GM12891 (cell line): ENCODE results near the gene CCDC158.

Source experiments
- DNase-seq: peaks from one replicate; pipeline ENCODE4 v3.0.0; 2011; ENCODE audit warnings: low spot score; ENCODE audit not compliant: insufficient read length
- FAIRE-seq: peaks from 2 replicates; lab custom pipeline; 2011; peaks lifted over from hg19 to GRCh38; lab: Jason Lieb, UNC
- PAX5 ChIP-seq: IDR thresholded peaks from 2 replicates; pipeline ENCODE4 v1.6.1; 2011; ENCODE audit warnings: low read length, moderate library complexity, mild to moderate bottlenecking; ENCODE audit not compliant: insufficient read depth, severe bottlenecking
- POLR2A ChIP-seq: IDR thresholded peaks from 2 replicates; pipeline ENCODE4 v1.6.1; 2011; ENCODE audit warnings: low read depth, low read length, control low read depth
- POLR2AphosphoS5 ChIP-seq: IDR thresholded peaks from 2 replicates; pipeline ENCODE4 v1.6.1; 2011; ENCODE audit warnings: low read depth, low read length, control low read depth
- POU2F2 ChIP-seq: IDR thresholded peaks from 2 replicates; pipeline ENCODE4 v1.6.1; 2011; ENCODE audit warnings: low read depth, mild to moderate bottlenecking, control low read depth, low read length, moderate library complexity
- SPI1 ChIP-seq: IDR thresholded peaks from 2 replicates; pipeline ENCODE4 v1.6.1; 2011; ENCODE audit warnings: low read depth, low read length, control low read depth
- TAF1 ChIP-seq: IDR thresholded peaks from 2 replicates; pipeline ENCODE4 v1.6.1; 2011; ENCODE audit warnings: low read depth, low read length, control low read depth

Gene CCDC158

GRCh38 chr4:76449833-76450232, 28.9 kb upstream of the CCDC158 start:
- TF ChIP-seq SPI1 (no peak), POU2F2 (no peak), TAF1 (no peak), POLR2AphosphoS5 (no peak)
- DNase-seq, result no peak
- no peak for FAIRE-seq

- TF ChIP-seq SPI1 (no peak), POLR2AphosphoS5 (no peak), POU2F2 (no peak), PAX5 (no peak), POLR2A (no peak), TAF1 (no peak)
- DNase-seq, result no peak
- no peak for FAIRE-seq
These were observed 28.4 kb upstream of the CCDC158 start for GRCh38 chr4:76449362-76449767.

DNA sequence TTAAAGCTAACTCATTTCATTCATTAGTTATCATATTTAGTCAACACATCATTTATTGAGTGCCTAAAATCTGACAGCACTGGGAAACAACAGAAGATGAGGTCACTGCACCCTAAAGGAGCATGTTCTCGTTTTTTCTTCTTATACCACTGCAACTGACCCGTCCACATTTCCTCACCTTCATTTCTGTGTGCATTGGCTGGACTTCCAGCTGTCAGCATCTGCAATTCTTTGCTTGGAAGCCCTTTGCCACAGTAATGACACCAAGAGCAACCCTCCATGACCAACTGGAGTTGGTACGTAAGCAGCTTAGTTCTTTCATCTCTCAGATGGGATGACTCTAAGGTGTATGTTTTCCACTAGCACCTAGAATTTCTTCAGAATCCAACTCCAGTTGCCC, 27.3 kb upstream of the CCDC158 start:
- DNase-seq, result no peak
- FAIRE-seq, result no peak
- TF ChIP-seq PAX5 (no peak), POLR2A (no peak), POLR2AphosphoS5 (no peak)

DNA sequence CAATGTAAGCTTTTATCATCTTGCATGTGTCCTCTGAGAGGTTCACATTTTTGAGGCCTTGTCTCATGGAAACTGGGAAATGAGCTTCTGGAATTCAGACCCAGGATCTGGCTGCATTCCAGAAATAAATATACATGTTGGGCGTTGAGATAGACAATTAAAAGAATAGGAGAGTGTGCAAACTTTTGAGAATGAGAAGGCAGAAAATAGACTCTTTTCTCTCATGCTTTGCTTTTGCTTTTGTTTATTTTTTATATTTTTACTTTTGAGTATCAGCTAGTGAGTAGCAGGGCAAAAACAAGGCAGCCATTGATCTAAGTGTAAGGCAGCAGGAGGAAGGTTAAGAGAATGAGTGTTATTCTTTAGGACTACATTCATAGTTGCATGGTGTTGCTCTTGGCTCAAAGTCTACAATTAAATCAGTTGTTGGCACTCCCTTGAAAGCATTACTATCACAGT, 26.5 kb upstream of the CCDC158 start:
- DNase-seq (no peak), FAIRE-seq (no peak)
- TF ChIP-seq PAX5 (no peak), POLR2AphosphoS5 (no peak), POLR2A (no peak), SPI1 (no peak), POU2F2 (no peak), TAF1 (no peak)

GRCh38 chr4:76445911-76446310, 25.0 kb upstream of the CCDC158 start:
- TF ChIP-seq POU2F2, result no peak
- no peak for TF ChIP-seq POLR2A
- no peak for TF ChIP-seq TAF1
- TF ChIP-seq PAX5, result no peak
- TF ChIP-seq SPI1, result no peak
- TF ChIP-seq POLR2AphosphoS5, result no peak
- DNase-seq (no peak), FAIRE-seq (no peak)

DNA sequence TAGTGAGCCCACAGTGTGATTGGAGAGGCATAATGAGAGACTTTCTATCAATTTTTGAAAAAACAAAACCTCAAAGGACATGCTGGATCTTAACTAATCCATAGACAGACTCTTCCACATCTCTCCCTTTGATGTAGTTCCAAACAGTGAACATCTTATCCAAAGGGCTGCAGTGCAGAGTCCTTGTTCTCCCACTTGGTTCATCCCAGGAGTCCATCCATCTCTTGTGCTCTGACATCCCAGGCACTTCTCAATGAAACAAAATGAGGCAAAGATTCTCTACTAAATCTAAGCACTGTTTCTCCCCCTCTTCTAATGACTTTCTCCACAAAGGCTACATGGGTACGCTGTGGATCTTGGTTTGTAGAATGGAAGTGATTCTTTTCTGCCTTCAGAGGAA, 22.4 kb upstream of the CCDC158 start:
- DNase-seq, result no peak
- TF ChIP-seq POU2F2, result no peak
- TF ChIP-seq SPI1, result no peak
- TF ChIP-seq POLR2A, result no peak
- no peak for FAIRE-seq

DNA sequence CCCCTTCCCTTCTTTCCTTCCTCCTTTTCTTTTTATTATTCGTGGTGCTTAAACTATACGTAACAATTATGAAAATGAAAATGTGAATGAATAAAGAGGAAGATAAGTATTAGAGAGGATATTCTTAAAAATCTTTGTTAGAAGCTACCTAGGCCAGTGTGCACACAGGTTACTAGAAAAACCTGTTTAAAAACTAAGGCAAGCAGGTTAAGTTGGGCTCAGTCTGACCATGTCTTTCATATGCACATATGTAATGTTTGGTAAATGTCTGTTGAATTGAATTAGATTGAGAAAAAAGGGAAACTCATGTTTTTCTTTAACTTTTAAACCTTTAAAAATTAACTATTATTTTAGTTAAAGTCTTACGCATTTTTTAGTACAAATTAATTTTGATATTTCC, 21.9 kb upstream of the CCDC158 start:
- TF ChIP-seq SPI1 (no peak), TAF1 (no peak), PAX5 (no peak), POU2F2 (no peak), POLR2A (no peak)
- FAIRE-seq, result no peak
- DNase-seq, result no peak

- TF ChIP-seq POU2F2 (no peak), TAF1 (no peak), POLR2AphosphoS5 (no peak), PAX5 (no peak), SPI1 (no peak), POLR2A (no peak)
- DNase-seq, result no peak
These were observed 20.9 kb upstream of the CCDC158 start for GRCh38 chr4:76441881-76442280.

DNA sequence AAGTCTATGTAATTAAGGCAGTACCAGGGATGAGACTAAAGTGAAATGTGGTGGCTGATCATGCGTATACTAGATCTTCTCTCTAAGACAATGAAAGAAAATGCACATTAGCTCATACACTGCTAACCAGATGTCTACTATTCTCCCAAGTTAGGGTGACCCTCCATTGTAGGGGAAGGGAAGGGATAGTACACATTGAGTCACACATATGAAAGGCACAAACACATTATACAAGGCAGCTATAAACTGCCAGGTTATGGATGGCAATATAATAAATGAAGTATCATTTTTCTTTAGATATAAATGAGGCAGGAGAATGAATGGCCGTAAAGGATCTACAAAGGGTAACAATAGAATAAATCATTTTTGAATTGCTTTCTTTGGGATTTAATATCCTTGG, 18.6 kb upstream of the CCDC158 start:
- TF ChIP-seq TAF1, result no peak
- TF ChIP-seq POLR2A, result no peak
- TF ChIP-seq POLR2AphosphoS5, result no peak
- no peak for TF ChIP-seq POU2F2
- TF ChIP-seq PAX5, result no peak
- no peak for TF ChIP-seq SPI1
- DNase-seq (no peak), FAIRE-seq (no peak)

More at GRCh38 chr4:76441881-76442280, 20.9 kb upstream of the CCDC158 start:
- no peak for FAIRE-seq

DNA sequence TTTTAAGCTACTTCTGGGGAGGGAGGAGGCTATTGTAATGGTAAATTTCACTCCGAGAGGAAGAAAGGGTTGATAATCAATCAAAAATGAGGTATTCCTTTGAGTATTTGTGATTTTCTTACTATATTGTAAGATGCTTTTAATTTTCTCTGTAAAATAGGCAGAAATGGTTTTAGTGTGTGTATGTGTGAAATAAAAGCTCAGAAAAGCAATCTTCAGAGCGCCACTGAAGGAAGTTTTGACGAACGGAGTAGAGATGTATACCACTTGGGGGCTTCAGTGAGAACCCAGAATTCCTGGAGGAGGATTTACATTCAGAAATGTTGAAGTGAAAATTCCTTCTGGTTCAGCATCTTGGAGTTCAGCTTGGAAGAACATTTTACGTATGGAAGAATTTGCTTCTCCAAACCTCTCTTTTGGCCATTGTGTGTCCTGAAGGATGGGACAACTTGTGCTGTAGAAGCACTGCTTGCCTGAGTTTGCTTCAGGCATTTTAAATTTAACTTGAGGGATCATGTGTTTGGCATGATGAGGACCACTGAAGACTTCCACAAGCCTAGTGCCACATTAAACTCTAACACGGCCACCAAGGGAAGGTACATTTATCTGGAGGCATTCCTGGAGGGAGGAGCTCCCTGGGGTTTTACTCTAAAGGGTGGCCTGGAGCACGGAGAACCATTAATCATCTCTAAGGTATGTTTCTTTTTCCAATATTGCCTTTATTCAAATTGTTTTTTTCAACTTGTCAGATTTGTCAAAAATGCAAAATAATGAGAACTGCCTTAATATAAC, 14.8 kb upstream of the CCDC158 start:
- no peak for TF ChIP-seq TAF1
- no peak for TF ChIP-seq POLR2A
- TF ChIP-seq SPI1, result no peak
- no peak for TF ChIP-seq POU2F2
- TF ChIP-seq POLR2AphosphoS5, result no peak
- no peak for TF ChIP-seq PAX5
- DNase-seq (no peak), FAIRE-seq (no peak)

DNA sequence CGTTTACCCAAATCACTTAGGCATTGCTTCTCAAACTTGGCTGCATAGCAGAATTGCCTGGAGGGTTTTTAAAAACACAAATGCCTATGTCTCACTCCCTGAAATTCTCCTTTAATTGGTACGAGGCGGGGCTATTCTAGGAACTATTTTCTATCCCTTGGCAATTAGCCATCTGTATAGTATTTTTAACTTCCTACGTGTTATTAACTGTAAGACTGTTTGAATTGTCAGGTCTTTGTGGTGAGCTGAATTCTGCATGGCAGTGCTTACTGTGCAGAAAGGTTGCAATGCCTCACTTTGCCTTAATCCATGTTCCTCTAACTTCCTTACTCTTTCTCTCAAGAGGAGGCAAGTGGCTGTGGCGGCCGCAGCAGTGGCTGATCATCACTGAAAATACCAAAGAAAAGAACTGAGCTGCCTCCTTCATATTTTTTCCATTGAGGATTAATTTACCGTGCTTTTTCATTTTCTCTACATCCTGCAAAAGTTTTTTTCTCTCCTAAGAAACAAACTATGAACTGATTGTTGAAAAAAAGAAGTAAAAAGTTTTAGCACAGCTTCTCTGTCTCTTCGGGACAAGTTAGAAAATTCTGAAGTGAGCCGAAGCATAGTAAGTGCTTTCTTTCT, 14.1 kb upstream of the CCDC158 start, which contains the start of gene SHROOM3:
Gene SHROOM3 (plus strand): TSS at position 329 of the 627 bp plus-strand sequence. CDS start 824 bp downstream, outside the sequence.
- no peak for DNase-seq
- TF ChIP-seq POU2F2, result no peak
- no peak for FAIRE-seq
